Fibroblast of gingiva (primary cell): ENCODE data around the gene C7orf33.
"Not testable (repeated sequence)": the region's sequence is repeated elsewhere in the genome, so short reads cannot be mapped to it uniquely, and the experiment has no call there.

Experiments
- DNase-seq: peaks from one replicate; pipeline ENCODE4 v3.0.0-alpha.2; 2011; ENCODE audit warnings: low read depth

C7orf33 gene

GRCh38 chr7:148580446-148580845 lies 10.1 kb upstream of the C7orf33 start:
- no peak for DNase-seq

- DNase-seq, result no peak
Measured at GRCh38 chr7:148581624-148582023, 8.9 kb upstream of the C7orf33 start.

- no peak for DNase-seq
Measured at GRCh38 chr7:148584154-148584827, 6.3 kb upstream of the C7orf33 start.

GRCh38 chr7:148585399-148585798 lies 5.2 kb upstream of the C7orf33 start:
- no peak for DNase-seq

- no peak for DNase-seq
Measured at GRCh38 chr7:148587076-148587475, 3.5 kb upstream of the C7orf33 start.

GRCh38 chr7:148588168-148588567 lies 2.4 kb upstream of the C7orf33 start:
- DNase-seq, result no peak

GRCh38 chr7:148588670-148589131 lies 1.9 kb upstream of the C7orf33 start:
- DNase-seq, result no peak

GRCh38 chr7:148589640-148590039 lies 926 bp upstream of the C7orf33 start:
- no peak for DNase-seq

- DNase-seq, result not testable (repeated sequence)
Measured at GRCh38 chr7:148596354-148596753, 5.8 kb downstream of the C7orf33 start.

GRCh38 chr7:148598351-148598750 lies 7.8 kb downstream of the C7orf33 start:
- no peak for DNase-seq

GRCh38 chr7:148605350-148605749 lies 14.8 kb downstream of the C7orf33 start:
- DNase-seq, result no peak

GRCh38 chr7:148607151-148607661 lies 16.6 kb downstream of the C7orf33 start:
- no peak for DNase-seq

GRCh38 chr7:148609045-148609725 lies 18.6 kb downstream of the C7orf33 start:
- DNase-seq, result no peak

- DNase-seq, result no peak
Measured at GRCh38 chr7:148611692-148612091, 21.1 kb downstream of the C7orf33 start.

- DNase-seq, result no peak
Measured at GRCh38 chr7:148615085-148615730, 24.6 kb downstream of the C7orf33 start.

- no peak for DNase-seq
Measured at GRCh38 chr7:148620749-148621359, 30.3 kb downstream of the C7orf33 start.

GRCh38 chr7:148621563-148621962 lies 31.0 kb downstream of the C7orf33 start:
- no peak for DNase-seq

- DNase-seq, result no peak
Measured at GRCh38 chr7:148622887-148623585, 32.5 kb downstream of the C7orf33 start.

GRCh38 chr7:148623586-148624282 lies 33.2 kb downstream of the C7orf33 start:
- DNase-seq, result peak; percentile 64

GRCh38 chr7:148624735-148625134 lies 34.2 kb downstream of the C7orf33 start:
- no peak for DNase-seq

- DNase-seq, result no peak
Measured at GRCh38 chr7:148625342-148625741, 34.8 kb downstream of the C7orf33 start.
